ENCODE data around the gene MGP. TPM values are rescaled to one million over a fixed set of nuclear protein-coding genes. Genes with fewer than 3 reads are reported as not detected.

The MGP gene
- polyA plus RNA-seq, 1 of the 3 experiments (the other 2 are of a cell fraction) = 76.2 TPM

GRCh38 chr12:14928931-14929330 lies 43.3 kb upstream of the MGP start:
- Histone ChIP-seq H3K36me3 (replicated peaks in 1 of 2; ENCODE audit: control insufficient read depth in 1 of 2, insufficient read depth in 2 of 2, low read length in 1 of 2) (no peaks in the 10 kb centered on the region), H3K9me3 (no peaks in the 10 kb centered on the region), H3K9me2 (no peaks in the 10 kb centered on the region), H3F3A (replicated peaks; ENCODE audit: insufficient read depth) (peaks cover 15% of the 10 kb centered on the region), H3K27ac (ENCODE audit: low read depth in 2 of 2, low read length in 1 of 2) (peak overlapping the region; percentile 63 to 84; a peak in 3 of 4 replicates), H4K20me1 (ENCODE audit: insufficient read depth) (no peaks in the 10 kb centered on the region), H3K27me3 (ENCODE audit: insufficient read depth) (no peaks in the 10 kb centered on the region), H3K9ac (peak overlapping the region; percentile 20; the same call in 1 of the 2 replicates), H3K4me2 (peak overlapping the region; percentile 68), H3K4me1 (ENCODE audit: control insufficient read depth in 1 of 2, insufficient read depth in 2 of 2, low read depth in 1 of 2, low read length in 1 of 2) (peaks cover 0 to 16% of the 10 kb centered on the region in 2 experiments; a peak in 2 of 4 replicates), H3K79me2 (ENCODE audit: insufficient read depth) (no peaks in the 10 kb centered on the region), H2AFZ (ENCODE audit: low read depth) (peak overlapping the region; percentile 50), H3K4me3 (ENCODE audit: low read depth in 2 of 2, low read length in 1 of 2) (peak overlapping the region; percentile 7 to 21; a peak in 3 of 4 replicates)
- no peak for DNase-seq
- POLR2A ChIA-PET = no interaction called here
- WGBS (ENCODE audit: low lambda C conversion rate) = 21% methylated on average over 4 of the region's 4 CpGs
- CTCF ChIA-PET = interaction anchor here (1.4 kb wide), 2 partner anchors 16 to 67 kb away, joined by 3 to 4 read pairs; no protein-coding TSS in a partner anchor
- TF ChIP-seq TAF1 (IDR thresholded peaks at IDR 0.05; ENCODE audit: borderline replicate concordance, low read depth, low read length) (no peak), TCF12 (IDR thresholded peaks at IDR 0.05) (peak; percentile 31; the same call in 1 of the 2 replicates)

- H2AFZ ChIP-seq (ENCODE audit: low read depth) = no peak overlapping the region
- WGBS (ENCODE audit: low lambda C conversion rate) = 90% methylated on average over 3 of the region's 3 CpGs
- H4K20me1 ChIP-seq (ENCODE audit: insufficient read depth) = no peaks in the 10 kb centered on the region
- H3K9me3 ChIP-seq = no peaks in the 10 kb centered on the region
- H3K27me3 ChIP-seq (ENCODE audit: insufficient read depth) = no peaks in the 10 kb centered on the region
- no peak overlapping the region for H3K9ac ChIP-seq
- no peak overlapping the region for H3K4me3 ChIP-seq (ENCODE audit: low read depth in 2 of 2, low read length in 1 of 2)
- no peaks in the 10 kb centered on the region for H3K36me3 ChIP-seq (replicated peaks in 1 of 2; ENCODE audit: control insufficient read depth in 1 of 2, insufficient read depth in 2 of 2, low read length in 1 of 2)
- no peak overlapping the region for H3K27ac ChIP-seq (ENCODE audit: low read depth in 2 of 2, low read length in 1 of 2)
- no peak for DNase-seq
- no peak overlapping the region for H3K4me2 ChIP-seq
- ChIA-PET POLR2A (no interaction called here), CTCF (no interaction called here)
- H3K9me2 ChIP-seq = no peaks in the 10 kb centered on the region
- no peaks in the 10 kb centered on the region for H3K79me2 ChIP-seq (ENCODE audit: insufficient read depth)
- TF ChIP-seq REST (IDR thresholded peaks at IDR 0.05; ENCODE audit: low read depth, low read length) (no peak), CTCF (IDR thresholded peaks at IDR 0.05) (no peak), ZBTB33 (IDR thresholded peaks at IDR 0.05; ENCODE audit: borderline replicate concordance, low read depth) (no peak), ELF1 (IDR thresholded peaks at IDR 0.05) (no peak)
- peaks cover 0 to 16% of the 10 kb centered on the region in 2 experiments; a peak in 2 of 4 replicates for H3K4me1 ChIP-seq (ENCODE audit: control insufficient read depth in 1 of 2, insufficient read depth in 2 of 2, low read depth in 1 of 2, low read length in 1 of 2)
- H3F3A ChIP-seq (replicated peaks; ENCODE audit: insufficient read depth) = peaks cover 15% of the 10 kb centered on the region
Observed at GRCh38 chr12:14927267-14927666, 41.6 kb upstream of the MGP start.

Measured in SK-N-SH (cell line).